Peyer's patch (tissue), 4 donors: Measurements from ENCODE around the gene NR2E1.

Source experiments
- POLR2A ChIP-seq, 2 donors: fragments of 450-650 bp; IDR thresholded peaks; one replicate each; pipeline ENCODE4 v1.5.1; 2017; ENCODE audit warnings: antibody characterized with exemption in 2 of 2, mild to moderate bottlenecking in 2 of 2, moderate library complexity in 2 of 2
- TF ChIP-seq, protein P1 (sequence below), 6 experiments: fragments of 450-650 bp in 4 of 6; fragments of 200-600 bp in 2 of 6; sonication (generic) in 1 of 6; IDR thresholded peaks; one replicate each; pipeline ENCODE4 v1.5.1; 2017 to 2019; ENCODE audit warnings: antibody characterized with exemption in 6 of 6, mild to moderate bottlenecking in 3 of 6, moderate library complexity in 1 of 6

- TF ChIP-seq, protein P1, sequence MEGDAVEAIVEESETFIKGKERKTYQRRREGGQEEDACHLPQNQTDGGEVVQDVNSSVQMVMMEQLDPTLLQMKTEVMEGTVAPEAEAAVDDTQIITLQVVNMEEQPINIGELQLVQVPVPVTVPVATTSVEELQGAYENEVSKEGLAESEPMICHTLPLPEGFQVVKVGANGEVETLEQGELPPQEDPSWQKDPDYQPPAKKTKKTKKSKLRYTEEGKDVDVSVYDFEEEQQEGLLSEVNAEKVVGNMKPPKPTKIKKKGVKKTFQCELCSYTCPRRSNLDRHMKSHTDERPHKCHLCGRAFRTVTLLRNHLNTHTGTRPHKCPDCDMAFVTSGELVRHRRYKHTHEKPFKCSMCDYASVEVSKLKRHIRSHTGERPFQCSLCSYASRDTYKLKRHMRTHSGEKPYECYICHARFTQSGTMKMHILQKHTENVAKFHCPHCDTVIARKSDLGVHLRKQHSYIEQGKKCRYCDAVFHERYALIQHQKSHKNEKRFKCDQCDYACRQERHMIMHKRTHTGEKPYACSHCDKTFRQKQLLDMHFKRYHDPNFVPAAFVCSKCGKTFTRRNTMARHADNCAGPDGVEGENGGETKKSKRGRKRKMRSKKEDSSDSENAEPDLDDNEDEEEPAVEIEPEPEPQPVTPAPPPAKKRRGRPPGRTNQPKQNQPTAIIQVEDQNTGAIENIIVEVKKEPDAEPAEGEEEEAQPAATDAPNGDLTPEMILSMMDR (IDR thresholded peaks at IDR 0.05) = peak in 1 of 6 experiments; percentile 8
- no peak for TF ChIP-seq POLR2A (IDR thresholded peaks at IDR 0.05)
These were observed 20.2 kb upstream of the NR2E1 start for GRCh38 chr6:108145639-108146038.
